Left lobe of liver (tissue), 2 donors: Measurements from ENCODE around the gene C19orf73. TPM values are rescaled to one million over a fixed set of nuclear protein-coding genes. Genes with fewer than 3 reads are reported as not detected.
"Not testable (repeated sequence)": the region's sequence is repeated elsewhere in the genome, so short reads cannot be mapped to it uniquely, and the experiment has no call there.

Source experiments
- ATAC-seq: fragments of 200-7000 bp; cut with Tn5 transposase; one replicate; pipeline ENCODE4 v1.9.1; 2020; ENCODE audit warnings: mild to moderate bottlenecking, moderate library complexity
- DNase-seq: peaks from one replicate; pipeline ENCODE4 v3.0.0-alpha.2; 2020; ENCODE audit warnings: low spot score
- total RNA-seq: library from RNA; stranded (reverse); gene quantifications from one replicate; pipeline ENCODE4 v1.2.1, GENCODE V29; 2021
- donor health status: DM: no; HTN: no; CAD: no; lungs with moderate emphysema.
- donor health status: DM: no; HTN: yes; CAD: no.

Gene C19orf73
- total RNA-seq, 1 donor from 2014 or later, result 2.2 TPM

DNA sequence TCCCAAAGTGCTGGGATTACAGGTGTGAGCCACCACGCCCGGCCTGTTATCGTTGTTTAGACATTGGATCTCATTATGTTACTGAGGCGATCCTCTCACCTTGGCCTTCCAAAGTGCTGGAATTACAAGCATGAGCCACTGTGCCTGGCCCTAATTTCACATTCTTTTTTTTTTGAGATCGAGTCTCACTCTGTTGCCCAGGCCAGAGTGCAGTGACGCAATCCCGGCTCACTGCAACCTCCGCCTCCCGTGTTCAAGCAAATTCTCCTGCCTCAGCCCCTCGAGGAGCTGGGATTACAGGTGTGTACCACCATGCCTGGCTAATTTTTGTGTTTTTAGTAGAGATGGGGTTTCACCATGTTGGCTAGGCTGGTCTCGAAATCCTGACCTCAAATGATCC lies 4.3 kb upstream of the C19orf73 start:
- DNase-seq, ATAC-seq: not testable (repeated sequence)

DNA sequence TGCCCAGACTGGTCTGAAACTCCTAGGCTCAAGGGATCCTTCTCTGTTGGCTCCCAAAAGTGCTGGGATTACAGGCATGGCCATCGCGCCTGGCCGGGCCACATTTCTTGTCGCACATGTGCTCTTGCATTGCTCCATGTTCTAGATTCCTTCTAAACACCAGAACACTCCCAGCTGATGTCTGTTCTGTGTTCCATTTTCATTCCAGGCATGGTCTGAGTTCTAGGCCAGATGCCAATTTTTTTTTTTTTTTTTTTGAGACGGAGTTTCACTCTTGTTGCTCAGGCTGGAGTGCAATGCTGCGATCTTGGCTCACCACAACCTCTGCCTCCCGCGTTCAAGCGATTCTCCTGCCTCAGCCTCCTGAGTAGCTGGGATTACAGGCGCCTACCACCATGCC lies 2.9 kb upstream of the C19orf73 start:
- ATAC-seq, result not testable (repeated sequence)

DNA sequence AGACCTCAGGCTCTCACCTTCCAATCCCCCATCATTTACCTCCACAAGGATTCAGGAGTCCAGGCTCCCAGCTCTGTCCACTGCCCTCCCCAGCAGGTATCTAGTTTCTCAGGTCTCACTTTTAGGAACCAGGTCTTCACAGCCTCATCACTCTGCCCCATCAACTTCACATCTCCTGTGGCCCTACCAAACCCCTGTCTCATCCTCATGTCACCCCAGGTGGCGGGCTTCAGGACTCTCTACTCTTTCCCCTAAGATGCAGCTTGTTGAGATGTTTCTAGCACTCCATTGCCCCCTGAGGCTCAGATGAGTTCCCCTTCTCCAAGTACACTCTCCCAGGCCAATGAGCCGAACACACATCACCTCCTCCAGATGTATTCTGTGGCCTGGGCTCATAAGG lies 1.9 kb upstream of the C19orf73 start:
- DNase-seq (no peak), ATAC-seq (no peak)

More for the DNA sequence above, 2.9 kb upstream of the C19orf73 start:
- DNase-seq, result not testable (repeated sequence)

DNA sequence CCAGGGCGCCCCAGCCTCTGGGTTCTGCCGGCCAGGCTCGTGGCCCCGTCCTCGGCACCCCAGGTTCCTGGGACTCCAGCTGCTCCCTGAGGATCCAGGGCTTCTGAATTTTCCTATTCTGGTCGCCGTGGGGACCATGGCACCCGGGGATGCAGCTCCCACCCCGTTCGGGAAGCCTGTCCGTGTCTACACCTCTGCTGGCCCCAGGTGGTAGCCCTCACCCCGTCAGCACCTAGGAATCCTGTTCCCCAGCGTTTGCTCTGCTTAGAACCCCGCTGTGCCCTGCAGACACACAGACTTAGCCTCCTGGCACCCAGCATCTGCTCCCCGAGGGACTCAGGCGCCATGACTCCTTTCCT lies 1.4 kb upstream of the C19orf73 start:
- ATAC-seq (no peak), DNase-seq (no peak)

DNA sequence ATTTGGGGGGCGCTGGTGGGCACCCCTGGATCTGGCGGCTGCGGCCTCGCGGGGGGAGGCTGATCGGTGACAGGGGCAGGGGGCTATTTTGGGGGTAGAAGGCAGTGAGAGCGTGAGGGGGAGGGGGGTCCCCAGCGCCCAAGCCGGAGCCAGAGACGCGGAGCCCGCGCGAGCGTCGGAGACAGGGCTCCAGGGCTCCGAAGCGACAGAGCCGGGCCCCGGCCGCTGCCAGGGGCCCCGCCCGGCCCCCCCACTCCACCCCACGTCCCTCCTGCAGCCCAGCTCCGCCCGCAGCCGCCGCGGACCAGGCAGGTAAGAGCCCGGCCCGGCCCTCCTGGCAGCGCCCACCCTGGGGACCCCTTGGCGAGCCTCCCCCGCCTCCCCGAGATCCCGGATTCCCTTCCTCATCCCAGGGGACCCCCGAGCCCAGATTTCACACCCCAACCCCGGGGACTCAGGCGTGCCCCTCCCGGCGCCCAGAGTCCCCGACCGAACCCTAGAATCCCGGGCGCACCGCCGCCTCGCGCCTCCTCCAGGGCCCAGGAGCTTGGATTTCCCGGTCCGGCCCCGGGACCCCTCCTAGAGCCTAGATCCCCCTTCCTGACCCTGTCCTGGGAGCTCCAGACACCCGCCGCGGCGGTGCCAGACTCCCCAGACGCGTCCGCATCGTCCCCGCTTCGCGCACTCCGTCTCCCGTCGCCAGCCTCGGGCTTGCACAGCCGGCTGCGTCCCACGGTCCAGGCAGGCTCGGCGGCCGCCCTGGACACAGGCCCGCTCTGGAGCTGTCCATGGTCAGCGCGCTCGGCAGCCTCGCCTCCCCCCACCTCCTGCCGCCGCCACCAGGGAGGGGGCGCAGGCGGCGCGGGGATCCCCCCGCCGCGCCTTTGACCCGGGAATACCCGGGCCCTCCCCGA lies 725 bp upstream of the C19orf73 start, which contains the start of gene PPFIA3:
Gene PPFIA3, plus strand, starts transcription at position 134 of the 914 bp plus-strand sequence. CDS start 8,330 bp downstream, outside the sequence.
- peak; percentile 76 for DNase-seq
- ATAC-seq, result peak; percentile 61

DNA sequence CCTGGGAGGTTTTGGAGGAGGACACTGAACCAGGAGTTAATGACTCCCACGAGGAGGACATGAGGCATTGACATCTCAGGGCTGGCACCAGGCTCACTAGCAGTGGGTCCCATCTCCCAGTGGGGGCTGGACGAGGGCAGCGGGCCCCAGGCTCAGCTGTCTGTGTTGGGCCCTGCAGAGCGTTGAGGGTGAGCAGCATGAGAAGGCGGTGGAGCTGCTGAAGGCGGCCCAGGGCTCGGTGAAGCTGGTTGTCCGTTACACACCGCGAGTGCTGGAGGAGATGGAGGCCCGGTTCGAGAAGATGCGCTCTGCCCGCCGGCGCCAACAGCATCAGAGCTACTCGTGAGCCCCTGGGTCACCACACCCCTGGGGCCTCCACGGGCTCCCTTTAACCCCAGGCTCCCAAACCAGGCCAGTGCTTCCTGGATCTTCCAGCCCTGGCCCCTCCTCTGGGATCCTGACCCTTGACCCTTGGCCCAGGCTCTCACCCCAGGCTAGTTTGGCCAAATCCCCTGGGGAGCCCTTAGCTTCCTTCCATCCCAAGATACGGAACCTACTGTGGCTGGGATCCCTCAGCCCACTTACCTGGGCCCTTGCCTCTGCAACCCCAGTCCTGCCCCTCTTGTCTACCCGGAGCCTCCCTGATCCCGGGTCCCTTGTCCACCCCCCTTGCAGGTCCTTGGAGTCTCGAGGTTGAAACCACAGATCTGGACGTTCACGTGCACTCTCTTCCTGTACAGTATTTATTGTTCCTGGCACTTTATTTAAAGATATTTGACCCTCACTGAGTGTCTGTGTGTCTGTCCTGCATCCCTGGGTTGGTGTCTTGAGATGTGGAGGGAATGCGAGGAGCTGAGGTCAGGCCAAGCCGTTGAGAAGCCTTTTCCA lies 1.0 kb downstream of the C19orf73 start:
- DNase-seq (no peak), ATAC-seq (no peak)

DNA sequence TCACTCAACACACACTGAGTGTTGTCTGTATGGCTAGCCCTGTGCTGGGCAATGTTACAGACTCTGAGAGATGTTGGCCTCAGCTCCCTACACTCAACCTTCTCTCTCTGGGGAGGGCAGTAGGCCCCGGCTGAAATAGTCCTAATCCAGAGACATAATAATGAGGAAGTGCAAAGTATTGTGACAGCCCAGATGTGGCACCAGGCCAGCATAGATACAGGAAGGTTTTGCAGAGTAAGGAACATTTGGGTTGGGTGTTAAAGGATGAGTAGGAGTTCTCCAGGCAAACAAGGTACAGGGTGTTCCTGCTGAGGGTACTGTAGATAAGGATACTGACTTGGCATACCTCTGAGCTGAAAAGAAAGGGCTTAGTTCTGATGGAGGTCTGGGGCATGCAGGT lies 2.4 kb downstream of the C19orf73 start:
- DNase-seq (no peak), ATAC-seq (no peak)

DNA sequence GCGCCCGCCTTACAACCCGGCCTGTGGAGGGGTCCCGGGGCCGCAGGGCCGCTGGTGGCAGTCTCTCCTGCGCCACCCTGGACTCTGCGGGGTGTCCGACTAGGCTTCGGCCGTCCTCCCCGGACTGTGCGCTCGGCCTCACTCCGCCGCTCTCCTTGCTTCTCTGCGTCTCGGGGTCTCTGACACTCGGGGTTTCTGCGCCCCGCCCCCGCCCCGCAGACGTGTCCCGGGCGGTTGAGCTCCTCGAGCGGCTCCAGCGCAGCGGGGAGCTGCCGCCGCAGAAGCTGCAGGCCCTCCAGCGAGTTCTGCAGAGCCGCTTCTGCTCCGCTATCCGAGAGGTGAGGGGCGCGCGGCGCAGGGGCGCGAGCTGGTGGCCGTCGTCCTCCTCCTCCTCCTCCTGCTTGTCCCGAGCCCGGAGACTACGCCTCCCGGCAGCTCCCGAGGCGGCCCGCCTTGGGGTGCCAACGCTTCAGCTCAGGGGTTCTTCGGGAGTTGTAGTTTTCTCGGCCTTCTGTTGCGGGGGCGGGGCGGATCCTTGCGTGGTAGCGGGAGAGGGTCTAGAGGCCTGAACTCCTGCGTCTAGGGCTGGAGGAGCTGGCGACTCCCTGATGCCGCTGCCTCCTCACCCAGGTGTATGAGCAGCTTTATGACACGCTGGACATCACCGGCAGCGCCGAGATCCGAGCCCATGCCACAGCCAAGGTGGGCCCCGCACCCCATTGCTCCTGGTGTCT lies 4.1 kb downstream of the C19orf73 start:
- DNase-seq (peak; percentile 66), ATAC-seq (peak; percentile 6)

DNA sequence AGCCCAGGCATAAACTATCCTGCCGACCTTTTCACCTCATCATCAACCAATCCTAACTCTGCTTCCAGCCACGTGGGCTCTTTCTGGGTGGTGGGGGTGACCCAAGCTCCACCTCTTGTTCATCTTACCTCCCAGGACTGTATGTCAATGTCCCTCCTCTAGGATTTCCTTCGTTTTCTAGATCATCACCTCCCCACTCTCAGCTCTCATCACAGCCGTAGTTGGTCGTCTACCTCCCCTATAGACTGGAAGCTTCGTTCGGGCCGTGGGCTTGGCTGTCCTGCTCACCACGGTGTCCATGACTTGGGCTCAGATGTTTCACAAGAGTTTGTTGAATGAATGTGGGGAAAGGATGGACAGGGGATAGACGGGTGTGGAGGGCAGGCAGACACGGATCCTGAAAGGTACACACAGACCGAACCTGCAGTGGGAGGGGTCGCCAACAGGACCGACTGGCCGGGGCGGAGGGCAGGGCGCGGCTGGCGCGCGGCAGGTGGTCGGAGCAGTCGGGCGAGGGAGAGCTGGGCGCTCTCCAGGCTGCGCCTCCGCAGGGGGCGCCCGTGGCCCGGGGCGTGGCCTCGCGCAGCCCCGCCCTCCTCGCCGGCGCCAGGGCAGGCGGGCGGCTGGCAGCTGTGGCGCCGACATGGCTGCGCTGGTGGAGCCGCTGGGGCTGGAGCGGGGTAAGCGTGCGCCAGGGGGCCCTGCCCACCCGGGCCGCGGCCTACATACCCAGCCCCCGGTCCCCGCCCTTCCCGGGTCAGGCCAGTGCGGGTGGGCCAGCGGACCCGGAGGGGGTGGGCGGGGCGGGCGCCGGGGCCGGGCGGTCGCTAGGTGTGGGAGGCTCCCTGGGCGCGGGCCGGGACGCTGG lies 4.9 kb downstream of the C19orf73 start, which contains the start of gene LIN7B:
Gene LIN7B, plus strand, starts transcription at position 609 of the 868 bp plus-strand sequence. Its CDS starts 35 bp downstream, at position 644.
- peak; percentile 70 for ATAC-seq

DNA sequence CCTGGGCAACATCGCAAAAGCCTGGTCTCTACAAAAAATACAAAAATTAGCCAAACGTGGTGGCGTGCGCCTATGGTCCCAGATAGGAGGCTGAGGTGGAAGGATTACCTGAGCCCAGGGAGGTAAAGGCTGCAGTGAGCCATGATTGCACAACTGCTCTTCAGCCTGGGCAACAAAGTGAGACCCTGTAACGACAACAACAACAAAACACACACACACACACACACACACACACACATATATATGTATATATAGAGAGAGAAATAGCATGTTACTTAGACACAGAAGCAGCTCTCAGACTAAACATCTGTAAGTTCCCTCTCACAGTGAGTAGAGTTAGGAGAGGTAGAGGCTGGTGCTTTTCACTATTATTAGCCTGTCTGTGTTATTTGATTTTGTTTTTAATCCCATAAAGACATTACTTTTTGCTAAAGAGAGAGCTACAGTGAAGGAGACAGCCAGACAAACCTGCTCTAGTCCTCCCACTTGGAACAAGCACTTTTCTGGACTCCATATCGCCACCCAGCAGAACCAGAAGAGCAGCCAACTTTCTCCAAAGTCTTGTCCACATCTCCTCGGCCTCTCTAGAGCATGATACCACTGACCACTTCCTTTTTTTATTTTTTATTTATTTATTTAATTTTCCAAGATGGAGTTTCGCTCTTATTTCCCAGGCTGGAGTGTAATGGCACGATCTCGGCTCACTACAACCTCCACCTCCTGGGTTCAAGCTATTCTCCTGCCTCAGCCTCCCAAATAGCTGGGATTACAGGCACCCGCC lies 7.5 kb downstream of the C19orf73 start:
- ATAC-seq (no peak), DNase-seq (no peak)

More for the DNA sequence above, 4.9 kb downstream of the C19orf73 start, which contains the start of gene LIN7B:
- DNase-seq, result peak; percentile 70

DNA sequence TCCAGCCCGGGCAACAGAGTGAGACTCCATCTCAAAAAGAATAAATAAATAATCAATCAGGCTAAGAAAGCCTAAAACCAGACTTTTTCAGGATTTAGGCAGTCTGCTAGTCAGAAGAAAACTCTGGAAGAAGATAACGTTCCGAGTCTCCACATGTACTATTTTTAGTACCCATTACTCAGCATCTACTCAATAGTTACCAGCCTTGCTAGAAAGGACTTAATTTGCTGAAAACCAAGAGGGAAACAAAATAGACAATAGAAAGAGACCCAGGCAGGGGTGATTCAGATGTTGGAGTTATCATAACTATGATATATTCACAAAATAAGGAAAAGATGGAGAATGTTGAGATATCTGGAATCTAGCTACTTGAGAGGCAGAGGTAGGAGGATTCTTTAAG lies 8.4 kb downstream of the C19orf73 start:
- ATAC-seq, result no peak
- no peak for DNase-seq

DNA sequence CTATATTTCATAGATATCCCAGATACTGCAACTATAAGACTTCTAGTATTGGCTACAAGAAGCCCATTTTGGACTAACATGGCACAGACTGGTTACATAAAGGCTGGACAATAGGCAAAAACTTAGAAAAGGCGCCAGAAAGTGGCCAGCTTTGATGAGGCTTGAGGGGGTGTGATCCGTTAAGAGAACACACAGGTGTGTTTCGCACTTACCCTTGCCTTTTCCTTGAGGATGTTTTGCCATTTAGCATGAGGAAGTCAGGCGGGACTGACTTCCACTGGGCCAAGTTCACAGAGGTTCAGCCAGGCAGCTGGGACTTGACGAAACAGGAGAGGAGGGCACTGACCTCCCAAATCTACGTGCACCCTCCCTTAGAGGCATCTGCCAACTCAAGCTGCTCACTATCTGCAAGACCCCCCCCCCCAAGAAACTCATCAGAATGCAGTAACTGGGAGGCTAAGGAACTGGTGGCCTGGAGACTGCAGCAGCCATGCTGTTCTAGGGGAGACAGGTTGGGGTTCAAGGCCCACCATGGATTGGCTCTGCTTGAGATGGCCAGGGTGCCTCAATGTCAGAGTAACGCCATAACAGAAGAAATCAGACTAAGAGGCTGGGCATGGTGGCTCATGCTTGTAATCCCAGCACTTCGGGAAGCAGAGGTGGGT lies 9.2 kb downstream of the C19orf73 start:
- DNase-seq, result no peak
- no peak for ATAC-seq

DNA sequence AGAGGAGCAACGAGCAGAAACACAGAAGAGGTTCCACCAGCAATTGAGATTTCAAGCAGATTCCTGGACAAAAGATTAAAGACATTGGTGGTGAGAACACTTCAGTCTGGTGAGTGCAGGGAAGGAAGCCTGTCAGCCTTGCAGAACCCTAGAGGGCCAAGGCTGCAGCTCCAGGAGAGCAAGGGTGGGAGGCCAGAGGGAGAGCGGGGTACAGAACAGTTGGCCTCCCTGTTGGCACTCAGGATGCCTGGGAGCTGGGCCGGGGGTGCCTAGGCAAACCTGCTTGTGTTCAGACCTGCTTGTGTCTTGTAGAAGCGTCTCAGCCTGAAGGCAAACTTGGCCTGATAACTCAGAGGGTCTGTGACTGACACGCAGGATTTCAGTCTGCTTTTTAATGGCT lies 9.9 kb downstream of the C19orf73 start:
- ATAC-seq (no peak), DNase-seq (no peak)

DNA sequence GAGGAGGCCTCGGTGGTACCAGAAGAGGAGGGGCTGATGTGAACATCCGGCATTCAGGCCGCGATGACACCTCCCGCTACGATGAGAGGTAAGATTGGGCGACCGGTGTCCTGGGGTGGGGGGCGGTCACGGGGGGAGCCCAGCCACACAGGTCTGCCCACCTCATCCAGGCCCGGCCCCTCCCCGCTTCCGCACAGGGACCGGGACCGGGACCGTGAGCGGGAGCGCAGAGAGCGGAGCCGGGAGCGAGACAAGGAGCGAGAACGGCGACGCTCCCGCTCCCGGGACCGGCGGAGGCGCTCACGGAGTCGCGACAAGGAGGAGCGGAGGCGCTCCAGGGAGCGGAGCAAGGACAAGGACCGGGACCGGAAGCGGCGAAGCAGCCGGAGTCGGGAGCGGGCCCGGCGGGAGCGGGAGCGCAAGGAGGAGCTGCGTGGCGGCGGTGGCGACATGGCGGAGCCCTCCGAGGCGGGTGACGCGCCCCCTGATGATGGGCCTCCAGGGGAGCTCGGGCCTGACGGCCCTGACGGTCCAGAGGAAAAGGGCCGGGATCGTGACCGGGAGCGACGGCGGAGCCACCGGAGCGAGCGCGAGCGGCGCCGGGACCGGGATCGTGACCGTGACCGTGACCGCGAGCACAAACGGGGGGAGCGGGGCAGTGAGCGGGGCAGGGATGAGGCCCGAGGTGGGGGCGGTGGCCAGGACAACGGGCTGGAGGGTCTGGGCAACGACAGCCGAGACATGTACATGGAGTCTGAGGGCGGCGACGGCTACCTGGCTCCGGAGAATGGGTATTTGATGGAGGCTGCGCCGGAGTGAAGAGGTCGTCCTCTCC lies 11.1 kb downstream of the C19orf73 start:
- ATAC-seq (no peak), DNase-seq (no peak)

DNA sequence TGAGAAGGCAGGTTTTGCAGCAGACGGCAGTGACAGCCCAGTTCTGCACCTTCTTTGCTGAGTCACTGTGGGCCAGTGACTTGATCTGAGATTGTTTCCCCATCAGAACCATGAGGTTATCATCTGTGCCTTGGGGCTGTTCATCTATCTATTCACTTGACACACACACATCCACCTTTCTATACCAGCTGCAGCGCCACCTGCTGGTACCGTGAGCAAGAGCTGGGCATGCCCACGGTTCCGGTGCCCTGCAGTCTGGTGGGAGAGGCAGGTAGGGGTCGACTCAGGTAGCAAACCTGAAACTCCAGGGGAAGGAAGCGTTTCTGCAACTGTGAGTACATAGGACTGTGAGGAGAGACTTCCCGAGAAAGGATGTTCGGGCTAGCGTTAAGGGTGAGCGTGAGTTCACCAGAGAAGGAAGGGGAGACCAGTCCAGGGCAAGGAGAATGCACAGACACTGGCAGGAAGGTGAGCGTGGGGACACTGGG lies 12.3 kb downstream of the C19orf73 start:
- ATAC-seq (peak; percentile 81), DNase-seq (no peak)

DNA sequence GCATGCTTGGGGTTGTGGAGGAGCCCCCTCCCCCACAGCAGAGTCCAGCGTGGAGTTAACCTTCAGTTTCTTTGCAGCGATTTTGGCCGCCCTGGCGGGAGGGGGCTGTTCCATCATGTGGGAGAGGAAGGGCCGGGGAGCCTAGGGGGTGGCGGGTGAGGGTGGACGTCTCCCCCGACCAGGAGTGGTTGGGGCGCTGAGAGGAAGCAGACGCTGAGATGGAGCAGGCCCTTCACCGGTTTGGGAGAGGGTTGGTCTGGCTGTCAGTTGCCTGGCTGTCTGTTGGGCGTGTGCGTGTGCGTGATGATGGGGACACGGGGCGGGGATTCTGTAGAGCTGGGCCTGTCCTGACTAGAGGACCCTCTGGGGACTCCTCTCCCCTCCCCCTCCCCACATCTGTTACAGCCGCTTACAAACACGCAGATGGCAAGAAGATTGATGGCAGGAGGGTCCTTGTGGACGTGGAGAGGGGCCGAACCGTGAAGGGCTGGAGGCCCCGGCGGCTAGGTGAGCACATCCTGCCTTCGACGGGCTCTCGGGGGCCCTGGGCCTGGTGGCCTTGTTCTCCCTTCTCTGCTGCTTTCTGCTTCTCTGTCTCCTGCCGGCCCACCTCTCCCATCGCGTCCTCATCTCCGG lies 14.6 kb downstream of the C19orf73 start:
- no peak for ATAC-seq

More for the DNA sequence above, 14.6 kb downstream of the C19orf73 start:
- DNase-seq, result no peak
